Activated effector memory CD4-positive, alpha-beta T cell treated with anti-CD3 and anti-CD28 coated beads, Interleukin-2, amount 50 U/mL, for 16 hours (primary cell): ENCODE measurements around the gene ILRUN.
"Not testable (repeated sequence)": the region's sequence is repeated elsewhere in the genome, so short reads cannot be mapped to it uniquely, and the experiment has no call there.

Experiments used
- DNase-seq: peaks from one replicate; pipeline ENCODE4 v3.0.0-alpha.2; 2020

The ILRUN gene

GRCh38 chr6:34663371-34663770 is 33.2 kb downstream of the ILRUN start:
- DNase-seq = no peak

- DNase-seq = no peak
These were observed 35.2 kb downstream of the ILRUN start for GRCh38 chr6:34661357-34661756.

GRCh38 chr6:34658605-34659265 is 37.8 kb downstream of the ILRUN start:
- no peak for DNase-seq

- not testable (repeated sequence) for DNase-seq
These were observed 38.5 kb downstream of the ILRUN start for GRCh38 chr6:34657979-34658480.

GRCh38 chr6:34657307-34657978 is 39.1 kb downstream of the ILRUN start:
- no peak for DNase-seq

GRCh38 chr6:34657037-34657306 is 39.6 kb downstream of the ILRUN start:
- no peak for DNase-seq

GRCh38 chr6:34656378-34657036 is 40.1 kb downstream of the ILRUN start:
- DNase-seq = peak; percentile 74

GRCh38 chr6:34655876-34656377 is 40.6 kb downstream of the ILRUN start:
- not testable (repeated sequence) for DNase-seq

GRCh38 chr6:34654061-34654710 is 42.4 kb downstream of the ILRUN start:
- DNase-seq = no peak

- DNase-seq = no peak
These were observed 44.3 kb downstream of the ILRUN start for GRCh38 chr6:34652263-34652662.

- no peak for DNase-seq
These were observed 45.7 kb downstream of the ILRUN start for GRCh38 chr6:34650823-34651222.

- DNase-seq = not testable (repeated sequence)
These were observed 46.3 kb downstream of the ILRUN start for GRCh38 chr6:34650232-34650631.

GRCh38 chr6:34648806-34649205 is 47.8 kb downstream of the ILRUN start:
- DNase-seq = no peak
